MM.1S (cell line): ENCODE data around the gene TRDMT1.

Source experiments
- DNase-seq: peaks from one replicate; pipeline ENCODE4 v3.0.0-alpha.2; 2015
- H2AFZ ChIP-seq: fragments of 300-600 bp; sonication (generic); 2 replicates; pipeline ENCODE4 v1.6.0; 2016; ENCODE audit warnings: antibody characterized with exemption, low read length
- H3F3A ChIP-seq: fragments of 300-600 bp; sonication (generic); 2 replicates; pipeline ENCODE4 v1.6.1; 2016; ENCODE audit warnings: mild to moderate bottlenecking, antibody characterized with exemption, low read length, moderate library complexity, mixed read lengths; ENCODE audit not compliant: insufficient read depth
- H3K27ac ChIP-seq: fragments of 300-600 bp; sonication (generic); 2 replicates; pipeline ENCODE4 v1.5.1; 2016; ENCODE audit warnings: mild to moderate bottlenecking, low read length
- H3K27me3 ChIP-seq: fragments of 300-600 bp; sonication (generic); replicated peaks from 2 replicates; pipeline ENCODE4 v1.6.0; 2016; ENCODE audit warnings: low read length; ENCODE audit not compliant: insufficient read depth
- H3K36me3 ChIP-seq: fragments of 300-600 bp; sonication (generic); replicated peaks from 2 replicates; pipeline ENCODE4 v1.6.1; 2016; ENCODE audit warnings: mild to moderate bottlenecking, low read length, mixed read lengths; ENCODE audit not compliant: insufficient read depth
- H3K4me1 ChIP-seq: fragments of 300-600 bp; sonication (generic); 2 replicates; pipeline ENCODE4 v1.6.1; 2016; ENCODE audit warnings: low read length, mixed read lengths
- H3K4me2 ChIP-seq: fragments of 300-600 bp; sonication (generic); 2 replicates; pipeline ENCODE4 v1.6.0; 2016; ENCODE audit warnings: low read depth, low read length
- H3K4me3 ChIP-seq: fragments of 300-600 bp; sonication (generic); 2 replicates; pipeline ENCODE4 v1.5.1; 2016; ENCODE audit warnings: low read length, mixed read lengths
- H3K79me2 ChIP-seq: fragments of 300-600 bp; sonication (generic); 2 replicates; pipeline ENCODE4 v1.6.1; 2016; ENCODE audit warnings: mixed run types, low read length, mixed read lengths
- H3K9ac ChIP-seq: fragments of 300-600 bp; sonication (generic); 2 replicates; pipeline ENCODE4 v1.6.1; 2016; ENCODE audit warnings: low read length, mixed read lengths
- H3K9me2 ChIP-seq: fragments of 300-600 bp; sonication (generic); replicated peaks from 2 replicates; pipeline ENCODE4 v1.6.1; 2016; ENCODE audit warnings: mild to moderate bottlenecking, low read length, mixed read lengths; ENCODE audit not compliant: insufficient read depth
- H3K9me3 ChIP-seq: fragments of 300-600 bp; sonication (generic); replicated peaks from 2 replicates; pipeline ENCODE4 v1.6.1; 2016; ENCODE audit warnings: mild to moderate bottlenecking, low read length, mixed read lengths; ENCODE audit not compliant: insufficient read depth
- H4K20me1 ChIP-seq: fragments of 300-600 bp; sonication (generic); 2 replicates; pipeline ENCODE4 v1.6.1; 2016; ENCODE audit warnings: mild to moderate bottlenecking, low read length, moderate library complexity, mixed read lengths; ENCODE audit not compliant: insufficient read depth
- CTCF ChIP-seq: fragments of 300-600 bp; sonication (generic); IDR thresholded peaks from 2 replicates; pipeline ENCODE4 v1.5.1; 2016; ENCODE audit warnings: antibody characterized with exemption, low read length, mixed read lengths
- EZH2 ChIP-seq: fragments of 300-600 bp; sonication (generic); optimal IDR thresholded peaks from 2 replicates; pipeline ENCODE3; 2017; ENCODE audit warnings: low read depth, mild to moderate bottlenecking, antibody characterized with exemption, low read length, mixed read lengths
- EZH2phosphoT487 ChIP-seq: fragments of 300-600 bp; sonication (generic); IDR thresholded peaks from 2 replicates; pipeline ENCODE4 v1.6.1; 2018; ENCODE audit warnings: antibody characterized with exemption, low read length

The TRDMT1 gene

DNA sequence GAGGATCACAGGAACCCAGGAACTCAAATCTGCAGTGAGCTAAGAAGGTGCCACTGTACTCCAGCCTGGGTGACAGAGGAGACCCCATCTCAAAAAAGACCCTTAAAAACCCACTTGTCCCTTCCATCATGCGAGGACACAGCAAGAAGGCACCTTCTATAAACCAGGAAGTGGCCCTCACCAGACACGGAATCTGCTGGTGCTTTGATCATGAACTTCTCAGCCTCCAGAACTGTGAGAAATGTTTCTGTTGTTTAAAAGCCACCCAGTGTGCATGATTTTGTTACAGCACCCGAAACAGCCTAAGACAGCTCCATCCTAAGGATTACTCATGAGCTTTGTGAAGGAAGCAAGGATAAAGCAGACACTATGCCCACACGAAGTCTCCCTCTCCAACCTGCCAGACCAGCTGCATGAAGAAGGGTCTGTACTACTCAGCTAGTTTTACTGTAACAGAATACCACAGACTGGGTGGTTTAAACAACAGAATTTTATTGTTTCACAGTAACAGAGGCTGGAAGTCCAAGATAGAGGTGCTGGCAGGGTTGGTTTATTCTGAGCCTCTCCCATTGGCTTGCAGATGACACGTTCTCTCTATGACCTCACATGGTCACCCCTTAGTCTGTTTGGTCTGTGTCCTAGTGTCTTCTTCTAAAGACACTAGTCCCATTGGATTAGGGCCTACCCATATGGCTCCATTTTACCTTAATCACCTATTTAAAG, 40.3 kb upstream of the TRDMT1 start:
- peaks cover 13% of the 10 kb centered on the region for H3F3A ChIP-seq
- H3K4me3 ChIP-seq, result no peak overlapping the region
- no peaks in the 10 kb centered on the region for H3K9me3 ChIP-seq
- no peak for TF ChIP-seq EZH2
- TF ChIP-seq CTCF, result no peak
- TF ChIP-seq EZH2phosphoT487, result no peak
- no peaks in the 10 kb centered on the region for H3K79me2 ChIP-seq
- no peak overlapping the region for H3K27ac ChIP-seq
- no peaks in the 10 kb centered on the region for H3K36me3 ChIP-seq
- no peaks in the 10 kb centered on the region for H3K4me1 ChIP-seq
- no peak for DNase-seq
- no peak overlapping the region for H3K4me2 ChIP-seq
- no peak overlapping the region for H2AFZ ChIP-seq
- no peaks in the 10 kb centered on the region for H3K27me3 ChIP-seq
- no peak overlapping the region for H3K9ac ChIP-seq
- H4K20me1 ChIP-seq, result no peaks in the 10 kb centered on the region
- H3K9me2 ChIP-seq, result no peaks in the 10 kb centered on the region

DNA sequence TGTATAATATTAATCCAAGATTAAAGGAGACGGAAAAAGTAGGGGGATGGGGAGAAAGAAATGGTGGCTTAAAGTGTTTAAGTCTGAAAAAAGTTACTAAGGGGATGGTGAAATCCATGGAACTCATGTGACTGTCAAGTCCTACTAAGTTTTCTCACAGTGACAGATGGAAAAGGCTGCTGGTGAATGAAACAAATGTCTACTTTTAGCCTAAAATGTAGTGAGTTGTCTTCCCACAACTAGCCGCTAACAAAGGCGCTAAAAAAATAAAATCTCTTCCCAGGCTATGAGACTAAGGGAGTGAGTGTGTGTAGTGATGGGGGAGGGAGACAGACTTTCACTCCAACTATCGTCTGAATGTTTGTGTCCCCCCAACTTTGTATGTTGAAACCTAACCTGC, 39.1 kb upstream of the TRDMT1 start:
- H3K36me3 ChIP-seq, result peaks cover 4% of the 10 kb centered on the region; the same call in 1 of the 2 replicates
- H3F3A ChIP-seq, result peaks cover 23% of the 10 kb centered on the region
- H3K4me1 ChIP-seq, result no peaks in the 10 kb centered on the region
- no peaks in the 10 kb centered on the region for H3K27me3 ChIP-seq
- no peaks in the 10 kb centered on the region for H3K9me3 ChIP-seq
- H3K79me2 ChIP-seq, result no peaks in the 10 kb centered on the region
- no peak for DNase-seq
- H4K20me1 ChIP-seq, result no peaks in the 10 kb centered on the region
- no peak for TF ChIP-seq CTCF
- no peak for TF ChIP-seq EZH2
- TF ChIP-seq EZH2phosphoT487, result no peak
- no peak overlapping the region for H3K27ac ChIP-seq
- H3K9ac ChIP-seq, result no peak overlapping the region
- H3K4me2 ChIP-seq, result no peak overlapping the region
- no peaks in the 10 kb centered on the region for H3K9me2 ChIP-seq
- H3K4me3 ChIP-seq, result no peak overlapping the region
- H2AFZ ChIP-seq, result no peak overlapping the region

- no peaks in the 10 kb centered on the region for H3K9me2 ChIP-seq
- no peaks in the 10 kb centered on the region for H3K9me3 ChIP-seq
- no peak overlapping the region for H3K9ac ChIP-seq
- no peak overlapping the region for H3K27ac ChIP-seq
- H3K4me2 ChIP-seq, result no peak overlapping the region
- H3K36me3 ChIP-seq, result peaks cover 7% of the 10 kb centered on the region; the same call in 1 of the 2 replicates
- DNase-seq, result no peak
- H3K79me2 ChIP-seq, result no peaks in the 10 kb centered on the region
- H3F3A ChIP-seq, result peaks cover 24% of the 10 kb centered on the region
- TF ChIP-seq EZH2phosphoT487 (no peak), EZH2 (no peak), CTCF (no peak)
- no peaks in the 10 kb centered on the region for H3K4me1 ChIP-seq
- H2AFZ ChIP-seq, result no peak overlapping the region
- no peaks in the 10 kb centered on the region for H4K20me1 ChIP-seq
- no peak overlapping the region for H3K4me3 ChIP-seq
- no peaks in the 10 kb centered on the region for H3K27me3 ChIP-seq
Measured at GRCh38 chr10:17240096-17240495, 38.6 kb upstream of the TRDMT1 start.
